ENCODE data around the gene TMEM258. TPM values are rescaled to one million over a fixed set of nuclear protein-coding genes. Genes with fewer than 3 reads are reported as not detected.

TMEM258 gene
- total and polyA plus RNA-seq, 9 of the 15 experiments (the other 6 are each of a cell fraction or from before 2014, with no cell fraction given) = 97.2 to 856 (median 231) TPM

- TF ChIP-seq AFF4 (CRISPR knock-in tag; IDR thresholded peaks at IDR 0.05) (no peak), ARNT (IDR thresholded peaks at IDR 0.05) (no peak), SNIP1 (IDR thresholded peaks at IDR 0.05; ENCODE audit: low read depth) (no peak), YBX1 (IDR thresholded peaks at IDR 0.05) (no peak), ETV1 (tag; conservative IDR thresholded peaks at IDR 0.05; ENCODE audit: low read depth) (no peak), LCOR (CRISPR knock-in tag; IDR thresholded peaks at IDR 0.05) (peak; percentile 30; the same call in 1 of the 2 replicates), DACH1 (IDR thresholded peaks at IDR 0.05; ENCODE audit: partially characterized antibody) (peak; percentile 10), PATZ1 (CRISPR knock-in tag; IDR thresholded peaks at IDR 0.05; ENCODE audit: borderline replicate concordance) (no peak), GATAD2B (IDR thresholded peaks at IDR 0.05; ENCODE audit: borderline replicate concordance) (peak; percentile 56), CREB3L1 (IDR thresholded peaks at IDR 0.05; ENCODE audit: borderline replicate concordance, low read depth) (no peak), RBM17 (IDR thresholded peaks at IDR 0.05; ENCODE audit: borderline replicate concordance, low read depth, low read length) (no peak), JUND (IDR thresholded peaks at IDR 0.05; ENCODE audit: borderline replicate concordance, low read depth, low read length) (peak; percentile 91), JUND (tag; IDR thresholded peaks at IDR 0.05; ENCODE audit: borderline replicate concordance, low read depth, low read length) (peak; percentile 84; the same call in 1 of the 3 replicates), ZNF830 (CRISPR knock-in tag; IDR thresholded peaks at IDR 0.05) (no peak), USF2 (CRISPR knock-in tag; IDR thresholded peaks at IDR 0.05) (no peak), SNRNP70 (optimal IDR thresholded peaks at IDR 0.05; ENCODE audit: low read depth, low read length) (no peak), ZNF347 (CRISPR knock-in tag; IDR thresholded peaks at IDR 0.05; ENCODE audit: low read depth) (no peak), HMGN3 (IDR thresholded peaks at IDR 0.05; ENCODE audit: borderline replicate concordance, extremely low read depth, insufficient read length, low read depth, low read length) (no peak), ZBTB17 (CRISPR knock-in tag; IDR thresholded peaks at IDR 0.05) (no peak), RAD51 (IDR thresholded peaks at IDR 0.05; ENCODE audit: borderline replicate concordance, low read depth) (no peak)
These were observed 8.2 kb upstream of the TMEM258 start (continued) for GRCh38 chr11:61800331-61801281.

All from K562 (cell line).